NAMALWA (cell line): ENCODE results near the gene VPS35.
A peak's percentile ranks its signal among the peaks of the same experiment; 100 is the strongest.

Source experiments
- DNase-seq: peaks from one replicate; pipeline ENCODE4 v3.0.0-alpha.2; 2015; ENCODE audit warnings: low spot score

Gene VPS35

DNA sequence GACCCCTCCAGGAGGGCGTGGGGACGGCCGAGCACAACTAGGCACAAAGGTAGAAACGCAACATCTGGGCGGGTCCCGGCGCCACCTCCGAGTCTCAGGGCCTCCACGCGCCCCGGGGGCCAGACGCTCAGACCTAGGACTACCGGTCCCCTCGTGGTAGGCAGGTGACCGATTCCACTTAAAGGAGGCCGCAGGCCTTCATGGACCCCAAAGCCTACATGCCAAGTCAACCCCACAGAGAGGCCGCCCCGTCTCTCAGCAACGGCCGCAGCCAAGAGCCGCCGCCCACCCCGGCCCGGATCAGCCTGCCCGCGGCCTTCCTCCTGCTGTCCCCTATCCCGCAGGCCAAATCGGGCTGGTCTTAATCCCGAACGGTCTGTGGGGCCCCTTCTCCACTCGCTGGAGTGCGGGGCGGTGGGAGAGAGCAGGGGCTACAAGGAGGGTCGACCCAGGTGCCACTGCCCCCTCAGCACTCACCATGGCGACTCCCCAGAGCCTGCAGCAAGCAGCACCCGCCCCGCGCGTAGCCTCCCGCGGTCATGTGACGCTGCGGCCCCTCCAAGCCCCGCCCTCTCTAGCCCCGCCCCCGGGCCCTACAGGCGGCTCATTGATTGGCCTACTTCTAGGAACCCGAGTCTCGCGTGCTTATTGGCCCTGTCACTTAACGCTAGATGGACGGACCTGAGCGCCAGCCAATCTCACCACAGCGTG lies at the start of gene VPS35:
TSS of gene VPS35 (minus strand) at position 525 of the 711 bp plus-strand sequence. CDS start at position 480, 45 bp downstream.
- peak; percentile 99 for DNase-seq

DNA sequence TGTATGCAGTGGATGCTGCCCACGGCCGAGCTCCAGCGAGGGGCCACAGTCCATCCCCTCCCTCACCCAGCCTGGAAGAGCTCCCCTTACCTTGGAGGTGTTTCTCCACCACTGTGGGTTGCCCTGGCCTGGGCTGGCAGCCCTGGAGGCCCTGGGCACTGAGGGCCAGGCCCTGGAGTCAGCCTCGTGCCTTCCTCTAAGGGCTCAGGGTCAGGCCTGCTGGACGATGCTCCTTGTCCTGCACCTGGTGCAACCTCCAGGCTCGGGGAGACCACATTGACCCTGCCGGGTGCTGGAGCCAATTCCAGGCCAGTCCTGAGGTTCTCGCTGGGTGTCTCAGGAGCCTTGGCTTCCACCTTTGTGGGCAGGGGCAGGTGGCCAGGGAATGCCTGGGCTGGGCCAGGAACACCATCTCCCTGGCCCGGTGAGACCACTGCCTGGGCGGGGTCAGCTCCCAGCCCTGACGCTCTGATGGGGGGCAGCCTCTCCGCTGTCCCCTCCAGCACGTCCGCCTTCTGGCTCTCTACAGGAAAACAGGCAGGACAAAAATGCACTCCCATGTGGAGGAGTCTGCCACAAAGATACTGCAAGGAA lies 48.7 kb upstream of the VPS35 start:
- no peak for DNase-seq

DNA sequence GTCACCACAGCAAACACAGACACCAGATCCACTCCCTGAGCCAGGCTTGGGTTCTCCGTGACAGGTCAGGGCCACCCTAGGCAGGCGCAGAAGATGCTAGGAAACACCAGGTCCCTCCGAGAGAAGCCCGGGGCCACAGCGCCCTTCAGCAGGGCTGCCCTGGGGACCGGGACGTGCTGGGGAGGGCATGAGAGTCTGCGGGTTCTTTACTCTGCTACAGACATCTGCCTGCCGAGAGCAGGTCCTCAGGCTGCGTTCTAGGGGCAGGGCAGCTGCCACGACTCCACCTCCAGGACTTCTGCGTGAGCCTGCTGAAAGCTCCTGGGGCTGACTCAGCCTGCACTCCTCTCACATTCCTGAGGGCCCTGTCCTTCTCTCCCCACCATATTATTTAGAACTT lies 47.7 kb upstream of the VPS35 start:
- DNase-seq = no peak

DNA sequence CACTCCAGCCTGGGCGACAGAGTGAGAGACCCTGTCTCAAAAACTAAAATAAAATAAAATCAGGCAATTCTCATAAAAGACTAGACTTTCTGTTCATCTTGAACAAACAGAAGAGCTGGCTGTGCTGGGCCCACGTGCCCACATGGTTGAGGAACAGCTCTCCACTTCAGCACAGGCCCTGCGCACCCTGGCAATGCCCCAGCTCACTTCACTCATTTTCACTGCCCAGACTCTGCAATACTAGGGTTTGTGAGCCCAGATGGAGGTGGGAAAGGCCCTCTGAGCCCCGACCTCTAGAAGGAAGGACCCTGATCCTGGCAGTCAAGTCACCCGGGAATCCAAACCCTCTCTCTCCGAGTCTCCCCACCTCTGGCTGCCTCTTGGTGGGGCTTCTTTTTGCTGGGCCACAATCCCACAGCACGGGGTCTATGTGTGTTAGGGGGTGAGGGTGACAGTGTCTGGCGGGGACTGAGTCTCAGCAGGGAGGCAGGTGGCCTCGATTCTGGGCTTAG lies 44.4 kb upstream of the VPS35 start:
- no peak for DNase-seq

DNA sequence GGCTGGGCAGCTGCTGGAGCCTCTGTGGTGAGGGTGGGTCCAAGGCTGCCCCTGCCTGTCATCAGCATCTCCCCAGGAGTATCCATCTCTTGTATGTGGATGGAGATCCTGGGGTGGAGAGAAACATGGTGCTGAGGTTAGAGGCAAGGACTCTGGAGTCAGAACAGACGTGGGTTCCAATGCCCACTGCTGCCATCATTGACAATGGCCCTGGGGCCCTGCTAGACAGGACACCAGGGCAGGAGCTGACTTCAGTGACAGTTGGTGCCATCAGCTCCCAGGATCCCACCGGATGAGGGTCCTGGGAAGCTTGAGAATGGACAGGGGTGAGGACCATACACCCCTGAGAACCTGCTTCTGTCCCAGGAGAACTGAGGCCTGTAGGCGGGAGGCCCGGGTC lies 43.6 kb upstream of the VPS35 start:
- no peak for DNase-seq

DNA sequence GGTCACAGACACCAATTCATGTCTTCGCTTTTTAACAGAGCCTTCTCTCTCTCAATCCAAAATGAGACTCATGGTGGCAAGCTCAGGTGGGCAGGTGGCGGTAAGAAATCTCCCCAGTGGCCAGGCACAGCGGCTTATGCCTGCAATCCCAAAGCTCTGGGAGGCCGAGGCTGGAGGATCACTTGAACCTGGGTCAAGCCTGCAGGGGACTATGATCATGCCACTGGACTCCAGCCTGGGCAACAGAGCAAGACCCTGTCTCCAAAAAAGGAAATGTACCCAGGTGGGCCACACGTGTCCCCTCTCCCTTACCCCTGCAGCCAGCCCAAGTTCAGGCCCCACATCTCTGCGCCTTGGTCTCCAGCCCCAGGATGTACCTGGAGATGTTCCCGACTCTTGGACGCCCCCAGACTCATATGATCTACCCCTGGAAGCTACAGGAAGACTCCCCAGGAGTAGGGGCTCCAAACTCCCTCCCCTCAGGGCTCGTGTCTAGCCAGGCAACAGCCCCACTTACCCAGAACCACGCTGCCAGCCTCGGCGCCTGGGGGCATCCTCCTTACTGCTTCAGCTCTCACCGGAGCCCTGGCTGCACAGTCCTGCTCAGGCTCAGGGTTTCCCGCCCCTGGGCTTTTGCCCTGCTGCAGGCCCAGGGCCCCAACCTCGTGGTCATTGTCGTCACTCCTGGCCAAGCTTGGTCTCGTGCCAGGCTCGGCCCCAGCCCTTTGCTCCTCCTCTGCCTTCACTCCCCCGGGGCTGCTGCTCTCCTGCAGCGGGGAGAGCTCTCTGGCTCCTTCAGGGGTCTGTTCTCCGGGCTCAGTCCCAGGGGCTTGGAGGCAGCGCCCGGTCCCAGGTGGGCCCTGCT lies 42.9 kb upstream of the VPS35 start:
- no peak for DNase-seq

DNA sequence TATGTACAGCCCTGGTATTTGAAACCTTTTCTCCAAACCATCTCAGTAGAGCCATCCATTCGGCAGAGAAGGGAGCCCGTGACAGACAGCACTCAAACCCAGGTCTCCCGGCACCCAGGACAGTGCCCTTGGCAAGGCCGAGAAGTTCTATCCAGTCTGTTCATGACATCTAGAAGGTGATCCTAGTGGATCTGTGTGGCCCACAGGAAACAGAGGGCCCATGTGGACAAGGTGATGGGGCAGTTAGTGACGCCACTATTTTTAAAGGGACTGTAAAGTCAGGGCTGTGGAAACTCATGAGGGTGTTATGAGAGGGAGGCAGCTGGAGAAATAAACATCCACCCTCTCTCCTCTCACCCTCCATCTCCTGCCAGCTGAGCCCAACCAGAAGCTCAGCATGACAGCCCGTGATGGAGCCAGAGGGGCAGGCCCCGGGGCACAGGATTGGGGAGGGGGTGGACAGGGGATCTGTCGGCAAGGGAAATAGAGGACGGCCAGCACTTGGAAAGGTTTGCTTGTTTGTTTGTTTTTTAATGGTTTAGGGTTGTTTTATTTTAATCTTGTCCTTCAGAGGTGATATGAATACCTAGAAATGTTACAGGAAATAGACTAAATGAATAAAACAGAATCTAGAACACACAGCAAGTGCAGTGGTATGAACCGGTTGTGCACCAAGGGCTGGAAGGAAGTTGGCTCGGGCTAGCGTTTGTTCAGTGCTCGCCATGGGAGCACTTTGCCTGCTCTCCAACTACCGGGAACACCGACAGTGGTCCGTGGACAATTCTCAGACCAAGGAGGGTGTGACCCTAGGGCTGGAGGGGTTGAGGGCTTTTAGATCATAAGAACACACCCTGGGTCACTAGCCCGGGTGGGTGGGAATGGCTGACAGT lies 42.1 kb upstream of the VPS35 start:
- DNase-seq = no peak

DNA sequence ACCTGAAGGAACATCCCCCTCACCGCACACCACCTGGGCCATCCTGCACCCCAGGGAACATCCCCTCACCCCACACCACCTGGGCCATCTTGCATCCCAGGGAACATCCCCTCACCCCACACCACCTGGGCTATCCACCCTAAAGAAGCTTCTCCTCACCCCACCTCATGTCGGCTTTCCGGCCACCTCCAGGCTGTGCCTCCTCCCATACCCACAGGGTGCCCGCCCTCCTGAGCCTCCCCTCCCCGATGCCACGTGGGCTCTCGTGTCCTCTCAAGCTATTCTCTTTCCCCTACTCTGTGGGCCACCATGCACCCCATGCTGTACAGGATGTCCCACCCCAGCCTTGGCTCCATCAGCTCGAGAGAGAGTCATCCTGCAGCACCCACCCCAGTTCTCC lies 41.1 kb upstream of the VPS35 start:
- no peak for DNase-seq

DNA sequence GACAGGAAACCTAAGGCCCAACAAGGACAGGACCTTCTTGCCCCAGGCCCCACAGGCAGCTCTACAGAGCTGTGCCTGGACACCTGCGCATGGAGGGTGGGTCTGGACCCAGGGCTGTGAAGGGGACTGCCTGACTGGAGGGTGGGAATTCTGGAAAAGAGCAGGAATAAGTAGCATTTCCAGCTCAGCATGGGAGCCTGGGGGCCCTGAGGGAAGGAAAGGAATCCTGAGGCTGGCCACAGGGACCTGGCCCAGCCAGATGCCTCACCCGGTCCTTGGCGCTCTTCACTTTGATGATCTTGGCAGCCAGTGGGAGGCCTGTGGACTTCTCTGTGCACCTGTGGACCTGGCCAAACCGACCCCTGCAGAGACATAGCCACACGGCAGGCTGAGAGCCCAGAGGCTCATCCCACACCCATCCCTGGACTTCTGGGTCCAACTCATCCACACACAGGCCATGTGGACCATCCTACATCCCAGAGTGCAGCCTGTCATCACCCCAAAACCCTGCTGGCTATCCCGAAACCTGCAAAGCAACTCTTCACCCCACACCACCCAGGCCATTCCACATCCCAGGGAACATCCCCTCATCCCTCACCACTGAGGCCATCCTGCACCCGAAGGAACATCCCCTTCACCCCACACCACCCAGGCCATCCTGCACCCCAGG lies 40.5 kb upstream of the VPS35 start:
- no peak for DNase-seq

DNA sequence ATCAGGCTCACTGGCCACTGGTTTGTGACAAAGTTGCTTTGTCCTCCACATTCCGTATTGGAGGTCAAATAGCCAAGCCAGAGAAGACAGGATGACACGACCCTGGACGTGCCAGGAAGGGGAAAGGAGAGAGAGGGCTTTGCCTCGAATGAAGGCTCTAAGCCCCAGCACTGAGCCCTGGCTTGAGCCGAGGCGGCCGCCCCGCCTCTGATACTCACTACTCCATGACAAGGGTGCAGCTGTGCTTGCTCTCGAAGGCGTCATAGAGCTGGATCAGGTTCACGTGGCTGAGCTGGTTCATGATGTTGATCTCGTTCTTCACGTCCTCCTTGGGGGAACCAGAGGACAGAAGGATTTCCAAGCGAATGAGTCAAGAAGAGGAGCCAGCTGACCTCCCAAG lies 39.8 kb upstream of the VPS35 start:
- DNase-seq = no peak

DNA sequence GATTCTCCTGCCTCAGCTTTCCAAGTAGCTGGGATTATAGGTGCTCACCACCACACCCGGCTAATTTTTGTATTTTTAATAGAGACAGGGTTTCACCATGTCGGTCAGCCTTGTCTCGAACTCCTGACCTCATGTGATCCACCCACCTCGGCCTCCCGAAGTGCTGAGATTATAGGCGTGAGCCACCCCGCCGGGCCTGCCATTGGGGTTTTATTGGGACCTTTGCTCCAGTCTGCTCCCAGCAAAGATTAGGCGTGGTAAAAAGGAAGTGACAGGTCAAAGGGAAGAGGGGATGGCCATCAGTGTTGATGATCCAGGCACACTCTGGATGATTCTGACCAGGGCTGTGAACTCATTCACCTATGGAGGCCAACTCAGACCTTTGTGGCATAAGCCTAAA lies 38.7 kb upstream of the VPS35 start:
- no peak for DNase-seq

DNA sequence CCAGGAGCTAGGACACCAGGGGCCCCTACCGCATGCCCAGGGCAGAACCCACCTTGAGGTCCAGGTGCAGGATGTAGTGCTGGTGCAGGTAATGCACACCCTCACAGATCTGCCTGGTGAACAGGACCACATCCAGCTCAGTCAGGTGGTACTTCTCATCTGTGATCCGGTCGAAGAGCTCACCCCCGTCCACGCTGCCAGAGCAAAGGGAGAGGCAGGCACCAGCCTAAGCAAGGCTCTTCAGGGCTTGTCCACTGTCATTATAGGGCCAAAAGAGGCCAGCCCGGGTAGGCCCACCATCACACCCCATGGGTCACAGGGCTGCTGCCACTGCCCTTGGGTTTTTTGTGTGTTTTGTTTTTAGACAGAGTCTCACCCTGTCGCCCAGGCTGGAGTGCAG lies 38.2 kb upstream of the VPS35 start:
- no peak for DNase-seq

DNA sequence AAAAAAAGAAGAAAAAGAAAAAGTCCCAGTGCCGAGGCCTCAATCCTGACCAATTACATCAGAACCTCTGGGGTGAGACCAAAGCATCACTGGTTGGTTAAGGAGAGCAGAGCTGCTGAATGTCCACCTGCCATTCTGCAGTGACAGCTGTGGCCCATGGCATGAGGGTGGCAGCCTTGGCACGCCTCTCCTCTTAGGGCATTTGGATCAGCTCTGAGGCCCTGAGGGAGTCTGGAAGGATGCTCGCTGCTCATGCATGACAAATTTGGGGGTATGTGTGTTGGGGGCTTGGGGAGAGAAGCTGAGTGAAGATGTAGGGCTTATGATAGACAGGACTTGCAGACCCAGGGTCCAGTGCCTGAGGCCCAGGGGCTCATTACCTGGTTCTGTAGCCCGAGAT lies 32.9 kb upstream of the VPS35 start:
- DNase-seq = no peak

DNA sequence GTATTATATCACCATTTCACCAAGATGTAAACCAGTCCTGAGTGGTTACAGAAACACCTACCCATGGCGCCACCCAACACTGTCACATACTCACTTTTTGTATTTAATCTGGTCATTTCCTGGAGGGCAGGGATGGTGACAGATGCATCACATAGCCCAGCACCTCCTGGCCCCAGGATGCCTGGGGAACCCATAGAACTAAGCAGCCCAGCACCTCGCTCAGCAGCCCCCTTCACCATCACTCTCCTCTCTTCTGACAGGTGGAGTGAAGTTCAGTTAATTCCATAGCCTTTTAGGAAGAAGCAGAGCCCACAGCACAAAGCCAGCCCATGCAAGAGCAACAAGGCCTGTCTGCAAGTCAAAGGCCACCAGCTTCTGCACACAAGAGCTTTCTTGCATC lies 31.6 kb upstream of the VPS35 start:
- no peak for DNase-seq

DNA sequence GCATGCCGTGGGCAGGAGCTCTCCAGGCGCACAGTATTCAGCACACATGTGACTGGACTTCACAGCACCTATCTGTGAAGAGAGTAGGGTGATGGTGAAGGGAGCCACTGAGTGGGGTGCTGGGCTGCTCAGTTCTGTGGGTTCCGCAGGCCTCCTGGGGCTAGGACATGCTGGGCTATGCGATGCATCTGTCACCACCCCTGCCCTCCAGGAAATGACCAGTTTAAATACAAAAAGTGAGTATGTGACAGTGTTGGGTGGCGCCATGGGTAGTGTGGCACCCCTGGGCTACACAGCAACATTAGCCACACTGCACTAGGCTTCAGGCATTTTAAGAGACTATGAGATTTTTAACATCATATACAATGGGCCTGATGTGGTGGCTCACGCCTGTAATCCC lies 30.6 kb upstream of the VPS35 start:
- no peak for DNase-seq

DNA sequence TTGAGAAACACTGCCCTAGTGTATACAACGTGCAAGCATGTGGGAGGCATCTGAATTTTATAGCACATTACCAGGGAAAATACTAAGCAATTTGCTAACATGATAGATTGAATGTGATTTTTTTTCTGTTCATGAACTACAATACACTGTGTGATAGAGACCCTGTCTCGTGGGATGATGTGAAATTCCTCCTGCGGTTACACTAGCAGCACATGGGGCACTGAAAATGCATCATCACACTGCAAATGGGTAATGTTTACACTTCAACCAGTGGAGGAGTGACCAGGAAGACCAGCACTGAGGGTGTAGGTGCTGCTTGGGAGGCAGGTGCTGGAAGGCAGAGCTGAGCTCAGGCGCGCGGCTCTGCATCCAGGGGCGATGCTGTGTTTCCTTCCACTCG lies 29.2 kb upstream of the VPS35 start:
- DNase-seq = no peak

DNA sequence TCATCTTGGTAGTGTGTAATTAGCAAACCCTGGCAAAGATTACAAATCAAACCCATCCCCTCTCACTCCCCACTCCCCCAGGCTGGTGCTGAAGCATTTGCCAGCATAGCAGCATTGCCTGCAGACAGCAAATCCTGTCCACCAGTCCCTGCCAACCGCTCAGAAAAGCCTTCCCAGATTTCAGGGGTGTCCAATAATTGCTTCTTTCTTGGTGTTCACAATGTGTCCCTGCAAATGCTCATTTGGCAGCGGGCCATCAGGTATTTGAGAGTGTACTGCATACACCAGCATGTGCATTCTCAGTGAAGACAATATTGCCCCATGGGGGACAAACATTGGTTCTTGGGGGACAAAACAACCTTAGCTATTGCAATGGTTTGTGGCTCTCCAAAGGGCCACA lies 28.7 kb upstream of the VPS35 start:
- DNase-seq = no peak

DNA sequence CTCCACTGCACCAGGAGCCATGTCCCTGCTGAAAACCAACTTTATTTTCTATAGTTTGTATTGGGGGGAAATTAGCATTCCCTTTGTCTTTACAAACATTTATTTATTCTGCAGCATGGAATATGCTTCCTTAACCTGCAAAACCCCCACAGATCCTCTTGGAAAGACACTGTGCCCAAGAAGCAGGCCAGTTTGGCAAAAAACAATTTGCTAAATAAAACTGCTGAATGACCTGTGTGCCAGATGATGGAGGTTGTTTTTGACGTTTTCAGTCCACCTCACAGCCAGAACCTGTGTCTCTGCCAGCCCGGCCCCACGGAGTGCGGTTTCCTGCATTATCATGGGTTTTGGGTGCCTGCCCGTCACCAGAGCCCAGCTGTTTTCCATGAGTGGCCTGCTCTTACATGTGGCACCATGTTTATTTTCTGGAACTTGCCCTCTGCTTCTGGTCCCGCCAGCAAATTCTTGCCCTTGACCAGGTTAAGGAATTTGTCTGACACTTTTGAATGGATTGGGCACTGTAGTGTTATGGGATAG lies 26.9 kb upstream of the VPS35 start:
- no peak for DNase-seq

DNA sequence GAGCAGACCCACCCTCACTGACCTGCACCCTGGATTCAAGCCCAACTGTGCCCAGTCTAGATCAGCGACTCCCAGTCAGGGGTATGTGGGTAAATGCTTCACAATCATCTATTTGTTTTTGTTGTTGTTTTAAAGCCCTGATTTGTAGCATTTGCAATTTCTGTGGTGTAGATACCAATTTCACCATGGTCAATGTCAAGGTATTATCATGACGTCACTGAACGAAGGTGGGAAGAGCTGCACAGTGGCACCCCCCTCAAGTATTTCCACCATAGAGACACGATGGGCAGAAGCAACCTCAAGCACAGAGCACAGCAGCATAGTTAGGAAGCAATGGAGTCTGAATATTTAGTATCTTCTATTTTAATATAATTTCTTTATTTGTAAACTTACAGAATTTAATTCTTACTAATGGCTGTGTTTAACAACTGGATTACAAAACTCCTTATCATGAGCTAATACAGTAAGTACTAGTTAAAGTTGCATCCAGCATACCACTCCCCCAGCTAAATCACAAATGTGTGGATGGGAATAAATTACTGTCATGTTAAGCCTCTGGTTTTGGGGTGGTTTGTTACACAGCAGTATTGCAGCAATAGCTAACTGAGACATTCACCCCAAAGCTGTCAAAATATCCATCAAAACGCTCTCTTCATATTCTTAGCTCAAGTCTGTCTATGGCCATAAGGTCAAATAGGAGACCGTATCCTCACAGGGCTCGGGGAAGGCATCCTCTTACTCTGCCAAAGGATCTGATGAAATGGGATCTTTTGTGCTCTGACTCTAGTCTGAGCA lies 26.0 kb upstream of the VPS35 start:
- no peak for DNase-seq

DNA sequence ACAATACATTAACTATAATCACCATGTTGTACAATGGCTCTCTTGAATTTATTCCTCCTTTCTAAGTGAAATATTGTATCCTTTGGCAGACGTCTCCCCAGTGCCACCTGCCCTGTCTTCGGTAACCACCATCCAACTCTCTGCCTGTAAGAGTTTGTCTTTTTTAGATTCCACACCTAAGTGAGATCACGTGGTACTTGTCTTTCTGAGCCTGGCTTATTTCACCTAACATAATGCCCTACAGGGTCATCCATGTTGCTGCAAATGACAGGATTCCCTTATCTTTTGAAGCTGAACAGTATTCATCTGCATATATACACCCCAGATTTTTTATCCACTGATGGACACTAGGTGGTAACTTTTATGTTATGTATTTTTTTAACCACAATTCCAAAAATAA lies 24.7 kb upstream of the VPS35 start:
- no peak for DNase-seq
